SH-SY5Y (cell line): Measurements from ENCODE around the gene SPR.

Experiments
- GATA2 ChIP-seq: IDR thresholded peaks from 2 replicates; pipeline ENCODE4 v1.6.1; 2011; ENCODE audit warnings: mild to moderate bottlenecking, low read depth, low read length
- GATA3 ChIP-seq: IDR thresholded peaks from 2 replicates; pipeline ENCODE4 v1.6.1; 2011; ENCODE audit warnings: low read depth, mild to moderate bottlenecking, low read length, moderate library complexity

DNA sequence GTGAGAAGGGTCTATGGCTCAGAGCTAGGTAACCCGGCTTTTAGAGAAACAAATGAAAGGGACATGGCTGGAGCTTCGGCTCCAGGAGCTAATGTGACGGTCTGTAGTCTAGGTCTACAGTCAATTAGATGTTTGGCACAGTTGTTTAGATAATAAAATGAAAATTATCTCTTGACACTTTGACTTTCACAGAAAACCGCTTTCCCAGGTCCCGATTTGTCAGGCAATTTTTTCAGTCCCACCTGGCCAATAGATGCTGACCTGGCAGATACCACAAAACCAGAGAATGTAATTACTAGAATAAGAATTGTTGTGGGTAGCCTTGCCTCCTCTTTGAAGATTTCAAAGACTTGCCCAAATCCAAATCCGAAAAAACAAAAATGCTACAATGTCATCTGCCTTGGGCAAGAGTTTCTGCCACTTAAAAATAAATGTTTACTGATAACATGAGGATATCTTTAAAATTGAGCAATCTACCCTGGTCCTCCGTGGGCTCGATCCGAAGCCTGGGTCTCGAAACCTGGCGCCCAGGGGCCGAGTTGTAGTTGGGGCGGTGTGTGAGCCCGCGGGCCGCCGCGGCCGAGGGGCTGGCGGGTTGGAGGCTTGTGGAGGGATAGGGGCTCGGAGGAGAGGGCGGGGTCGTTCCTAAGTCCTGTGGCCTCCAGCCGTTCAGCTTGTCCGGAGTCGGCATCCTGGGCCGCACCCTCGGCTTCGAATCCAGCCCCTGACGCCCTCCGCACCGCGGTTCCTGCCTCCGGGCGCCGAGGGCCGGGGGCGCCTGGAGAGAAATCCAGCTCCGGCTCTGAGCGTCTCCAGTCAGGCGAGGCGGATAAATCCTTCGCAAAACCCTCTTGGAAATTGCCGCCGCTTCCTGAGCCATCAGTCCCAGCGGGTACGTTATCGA lies 32.5 kb downstream of the SPR start:
- TF ChIP-seq GATA2 (no peak), GATA3 (no peak)
